OCI-LY7 (cell line): ENCODE results near the gene SMARCA2.

Experiments
- CTCF ChIP-seq: fragments of 200-600 bp; sonication (generic); conservative IDR thresholded peaks from 2 replicates; pipeline ENCODE4 v1.5.1; 2014; ENCODE audit warnings: mild to moderate bottlenecking, antibody characterized with exemption, low read length, moderate library complexity, mixed read lengths
- EZH2phosphoT487 ChIP-seq: fragments of 200-600 bp; sonication (generic); IDR thresholded peaks from 2 replicates; pipeline ENCODE4 v1.6.1; 2018; ENCODE audit warnings: low read depth, borderline replicate concordance, mild to moderate bottlenecking, mixed run types, antibody characterized with exemption, low read length, moderate library complexity, mixed read lengths

GRCh38 chr9:2210201-2210600, 195.1 kb downstream of the SMARCA2 start:
- no peak for TF ChIP-seq CTCF
- no peak for TF ChIP-seq EZH2phosphoT487
